ENCODE measurements around the gene OCA2.
"Not testable (repeated sequence)": the region's sequence is repeated elsewhere in the genome, so short reads cannot be mapped to it uniquely, and the experiment has no call there.

OCA2 gene

DNA sequence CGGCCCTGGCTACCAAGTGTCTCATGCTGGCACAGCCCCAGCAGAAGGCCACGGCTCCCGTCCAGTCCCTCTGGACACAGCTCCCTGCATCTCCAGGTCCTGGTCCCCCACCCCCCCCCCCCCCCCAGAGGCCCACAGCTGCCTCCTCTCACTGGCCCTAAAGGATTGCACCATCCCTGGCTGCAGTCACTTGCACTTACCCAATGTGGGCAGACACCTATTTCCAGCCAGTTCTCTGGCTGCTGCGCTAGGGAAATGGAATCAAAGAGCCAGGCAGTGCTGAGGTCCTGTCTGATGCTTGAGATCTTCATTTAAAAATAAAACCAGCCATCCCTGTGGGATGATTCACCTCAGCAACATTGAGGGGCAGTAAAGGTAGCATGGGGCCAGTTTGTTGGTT, 346.4 kb downstream of the OCA2 start:
- no peak for DNase-seq

DNA sequence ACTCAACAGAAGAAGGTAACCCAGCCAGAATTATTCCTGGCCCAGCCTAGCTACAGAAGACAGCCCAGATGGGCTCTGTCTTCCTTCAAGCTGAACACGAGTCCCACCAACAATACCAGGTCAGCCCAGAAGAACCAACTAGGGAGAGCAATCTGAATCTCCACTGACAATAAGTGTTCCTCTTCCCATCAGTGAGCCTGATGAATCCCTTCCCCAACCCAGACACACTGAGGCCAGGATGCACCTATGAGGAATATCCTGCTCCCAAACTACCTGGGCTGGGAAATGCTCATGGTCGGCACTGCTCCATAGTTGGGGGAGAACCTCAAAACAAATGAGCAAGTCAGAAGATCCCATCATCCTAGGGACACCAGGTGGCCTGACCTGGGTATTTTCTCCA, 351.1 kb downstream of the OCA2 start:
- DNase-seq = no peak

DNA sequence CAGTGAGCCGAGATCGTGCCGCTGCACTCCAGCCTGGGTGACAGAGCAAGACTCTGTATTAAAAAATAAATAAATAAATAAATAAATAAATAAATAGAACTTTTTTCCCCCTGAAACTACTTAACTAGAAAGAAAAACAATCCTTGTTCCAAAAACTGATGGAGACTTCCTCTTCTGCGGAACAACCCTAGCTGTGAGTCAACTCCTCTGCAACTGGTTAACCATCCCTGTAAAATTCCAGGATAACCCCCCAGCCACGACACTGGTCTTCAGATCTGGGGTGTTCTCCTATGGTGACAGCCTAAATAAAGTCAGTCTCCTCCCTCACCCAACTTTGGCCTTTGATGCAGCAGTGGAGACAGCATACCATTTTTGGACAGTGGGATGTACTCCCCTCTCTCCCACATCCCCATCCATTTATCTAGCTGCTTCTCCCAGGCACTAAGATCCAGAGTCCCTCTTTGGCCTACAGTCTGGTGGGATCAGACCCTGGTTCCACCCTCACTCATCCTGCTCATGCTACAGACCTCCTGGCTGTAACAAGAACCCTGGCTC, 352.6 kb downstream of the OCA2 start:
- DNase-seq = no peak

DNA sequence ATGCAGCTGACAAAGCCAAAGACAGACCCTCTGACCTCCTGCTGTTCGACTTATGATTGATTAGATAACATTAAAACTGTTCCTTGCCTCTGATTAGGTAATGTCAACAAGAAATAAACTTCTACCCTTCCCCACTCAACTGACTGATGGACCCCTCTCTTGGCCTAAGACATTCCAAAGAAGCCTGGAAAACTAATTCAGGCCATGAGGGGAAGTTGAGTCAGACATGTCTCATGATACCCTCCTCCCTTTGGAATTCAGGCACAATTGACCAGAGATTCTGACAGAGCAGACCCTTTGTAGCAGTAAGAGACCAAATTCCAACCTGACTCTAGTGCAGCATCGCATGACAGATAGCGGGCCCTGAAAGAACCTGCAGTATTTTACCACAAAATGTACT, 354.5 kb downstream of the OCA2 start:
- DNase-seq = no peak

DNA sequence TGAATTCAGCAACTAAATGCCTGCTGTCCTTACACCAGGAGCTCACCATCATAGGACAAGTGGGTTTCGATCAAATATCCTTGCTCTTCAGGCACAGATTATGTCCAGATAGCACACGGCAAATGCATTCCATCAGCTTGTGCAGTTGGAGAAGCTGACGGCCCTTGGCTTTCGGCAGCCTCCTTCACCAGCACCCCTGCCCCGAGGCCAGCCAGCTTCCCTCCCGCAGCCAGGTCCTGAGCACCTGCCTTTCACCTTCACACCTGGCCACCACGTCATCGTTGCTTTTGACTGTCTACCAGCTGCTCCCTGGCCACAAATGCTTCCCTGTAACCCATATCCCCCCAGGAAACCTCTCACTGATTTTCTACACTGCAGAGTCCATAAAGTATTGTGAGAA, 355.5 kb downstream of the OCA2 start:
- no peak for DNase-seq

DNA sequence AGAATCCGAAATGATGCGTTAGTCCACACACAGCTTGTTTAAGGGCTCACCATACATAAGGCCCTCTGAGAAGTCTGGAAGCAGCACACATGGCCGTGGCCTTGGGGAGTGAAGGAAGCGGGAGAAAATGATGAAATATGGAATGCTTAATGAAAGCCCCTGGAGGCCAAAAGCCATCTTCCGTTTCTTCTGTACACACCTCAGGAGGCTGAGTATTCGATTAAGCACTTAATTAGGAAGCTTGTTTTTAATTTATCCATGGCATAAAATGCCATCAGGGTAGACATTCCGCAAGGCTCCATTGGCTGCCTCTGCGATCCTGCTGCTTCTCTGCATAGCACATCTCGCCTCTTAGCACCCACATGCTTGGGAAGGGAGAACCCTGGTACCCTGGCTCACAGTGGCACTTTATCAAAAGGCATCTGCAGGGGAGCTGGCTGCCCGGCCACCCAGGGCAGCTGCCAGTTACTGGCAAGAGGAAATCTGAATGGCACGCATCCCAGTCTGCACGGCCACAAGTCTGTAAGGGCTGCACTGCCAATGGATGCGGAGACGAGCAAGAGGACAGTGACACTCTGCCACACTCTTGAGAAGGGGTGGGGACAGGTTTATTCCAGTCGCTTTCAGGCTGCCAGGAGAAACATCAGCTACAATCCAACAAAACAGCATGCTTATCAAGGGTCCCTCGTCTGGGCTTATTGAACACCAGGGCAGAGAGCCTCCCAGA, 356.2 kb downstream of the OCA2 start:
- no peak for DNase-seq

DNA sequence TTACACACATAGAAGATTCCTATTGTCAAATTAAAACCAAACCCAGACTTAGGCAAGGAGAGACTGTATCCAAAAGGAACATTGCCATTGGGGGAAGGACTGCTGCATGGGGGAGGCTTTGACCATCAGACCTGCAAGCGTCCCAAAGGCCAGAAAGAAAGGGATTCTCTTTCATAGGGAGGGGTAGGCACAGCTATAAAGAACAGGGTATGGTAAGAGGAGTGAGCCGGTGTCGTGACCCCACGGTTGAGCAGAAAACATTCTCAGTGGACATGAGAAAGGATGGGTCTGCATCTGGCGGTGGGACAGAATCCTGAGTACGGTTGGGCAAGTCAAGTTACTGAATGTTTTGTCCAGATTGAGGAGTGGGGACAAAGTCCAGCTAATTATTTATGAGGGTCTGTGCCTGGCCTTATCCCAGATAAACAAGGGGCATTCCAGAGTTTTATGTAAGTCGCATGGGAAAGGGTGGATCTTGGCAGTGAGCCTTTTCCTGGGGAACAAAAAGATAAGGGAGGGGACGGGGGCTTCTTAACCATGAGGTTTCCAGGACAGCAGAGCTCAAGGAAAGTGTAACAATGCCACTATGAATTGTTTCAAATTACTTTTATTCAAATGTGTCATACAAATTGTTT, 357.8 kb downstream of the OCA2 start:
- no peak for DNase-seq

DNA sequence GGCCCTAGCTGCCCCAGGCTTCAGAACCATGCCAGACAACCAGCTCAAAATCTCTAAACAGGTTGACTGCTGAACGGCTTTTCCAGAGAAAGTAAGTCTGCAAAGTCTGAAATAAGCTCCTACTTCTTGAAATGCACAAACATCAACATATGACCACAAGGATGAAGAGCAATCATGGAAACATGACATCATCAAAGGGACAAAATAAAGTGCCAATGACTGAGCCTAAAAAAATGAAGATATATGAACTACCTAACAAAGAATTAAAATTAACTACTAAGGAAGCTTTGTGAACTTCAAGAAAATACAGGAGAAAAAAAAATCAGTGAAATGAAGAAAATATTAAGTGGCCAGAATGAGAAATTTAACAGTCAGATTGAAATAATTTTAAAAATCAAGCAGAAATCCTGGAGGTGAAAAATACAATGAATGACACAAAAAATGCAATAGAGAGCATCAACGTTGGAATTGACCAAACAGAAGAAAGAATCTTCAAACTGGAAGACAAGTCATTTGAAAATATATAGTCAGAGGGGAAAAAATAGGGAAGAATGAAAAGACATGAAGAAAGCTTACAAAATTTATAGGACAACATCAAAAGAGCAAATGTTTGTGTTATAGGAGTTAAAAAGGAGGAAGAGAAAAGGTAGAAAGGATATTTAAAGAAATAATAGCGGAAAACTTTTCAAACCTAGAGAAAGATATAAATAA, 364.2 kb downstream of the OCA2 start:
- no peak for DNase-seq

DNA sequence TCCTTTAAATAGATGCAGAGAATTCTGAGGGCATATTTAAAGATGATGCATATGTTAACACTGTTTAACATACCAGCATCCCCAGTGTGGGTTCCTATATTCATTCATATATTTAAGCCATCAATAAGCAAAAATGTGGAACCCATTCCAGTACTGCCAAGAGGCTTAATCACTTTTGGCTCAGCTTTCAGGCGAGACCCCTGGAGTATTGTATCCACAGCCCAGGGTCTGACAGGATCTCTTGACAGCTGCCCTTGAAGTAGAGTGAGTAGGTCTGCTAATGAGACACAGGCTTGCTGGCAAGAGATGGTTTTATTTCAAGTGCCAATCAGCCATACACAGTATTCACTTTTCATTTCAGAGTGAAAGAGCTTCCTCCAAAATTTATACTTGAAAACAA, 367.3 kb downstream of the OCA2 start:
- no peak for DNase-seq

DNA sequence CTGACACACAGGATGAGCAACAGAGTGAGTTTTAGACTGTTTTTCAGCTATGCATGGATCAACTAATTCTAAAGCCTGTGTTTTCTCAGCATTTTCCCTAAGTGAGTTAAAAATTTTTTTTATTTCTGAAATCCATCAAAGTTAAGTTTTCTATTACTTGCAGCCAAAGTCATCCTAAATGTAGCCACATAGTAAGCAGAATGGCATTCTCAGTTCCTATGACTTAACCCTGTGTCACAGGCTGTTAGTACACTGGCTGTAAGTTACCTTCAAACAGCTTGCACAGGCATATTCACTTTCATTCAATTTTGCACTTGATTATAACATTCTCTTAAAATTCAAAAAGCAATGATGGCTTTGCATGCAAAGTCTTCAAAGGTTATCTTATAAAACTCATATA, 368.2 kb downstream of the OCA2 start:
- no peak for DNase-seq

DNA sequence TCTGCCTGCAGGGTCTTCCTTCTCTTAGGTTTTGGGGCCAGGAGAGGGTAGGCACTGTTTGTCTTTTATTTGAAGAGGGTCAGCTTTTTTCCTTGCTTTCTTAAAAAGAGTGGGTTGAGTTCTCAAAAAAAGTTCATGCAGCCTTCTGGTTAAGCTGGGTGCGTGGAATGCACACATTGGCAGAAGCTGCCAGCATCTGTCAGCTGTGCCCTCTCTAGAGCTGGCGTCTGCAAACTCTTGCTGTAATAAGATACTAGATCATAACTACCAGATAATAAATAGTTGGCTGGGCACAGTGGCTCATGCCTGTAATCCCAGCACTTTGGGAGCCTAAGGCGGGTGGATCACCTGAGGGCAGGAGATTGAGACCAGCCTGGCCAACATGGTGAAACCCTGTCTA, 373.4 kb downstream of the OCA2 start:
- DNase-seq = no peak

DNA sequence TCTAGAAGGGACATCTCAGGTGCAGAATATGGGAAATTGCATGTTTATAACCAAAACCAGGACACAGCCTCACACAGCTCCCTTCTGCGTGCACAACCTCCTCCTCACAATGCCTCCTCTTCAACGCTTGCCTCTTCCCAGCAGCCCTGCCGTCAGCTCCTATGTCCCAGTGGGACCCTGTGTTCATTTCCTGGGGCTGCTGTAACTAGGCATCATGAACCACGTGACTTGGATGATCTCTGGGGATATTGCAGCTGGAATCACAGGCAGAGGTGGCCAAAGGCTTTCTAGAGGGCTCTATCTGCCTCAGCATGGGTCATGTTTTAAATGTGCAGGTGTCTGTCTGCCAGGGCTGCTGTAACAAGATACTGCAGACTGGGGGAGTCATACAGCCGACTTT, 375.3 kb downstream of the OCA2 start:
- DNase-seq = no peak

DNA sequence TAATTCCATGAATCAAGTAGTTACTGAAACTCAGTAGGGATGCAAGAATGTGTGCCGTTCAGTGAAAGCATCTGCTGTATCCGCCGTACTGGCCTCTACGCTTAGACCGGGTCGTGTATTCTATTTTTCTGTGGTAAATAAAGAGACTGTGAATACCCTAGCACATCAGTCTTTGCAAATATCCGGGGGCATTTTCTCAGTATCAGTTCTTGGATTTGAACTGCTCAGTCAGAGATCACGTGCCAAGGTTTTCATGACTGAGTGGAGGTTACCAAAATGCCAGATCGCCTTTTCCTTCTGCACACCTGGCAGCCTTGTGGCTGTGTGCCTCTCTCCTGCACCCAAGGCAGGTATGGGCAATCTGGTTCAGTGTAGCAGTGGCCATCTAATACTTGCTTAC, 377.0 kb downstream of the OCA2 start:
- DNase-seq = no peak

DNA sequence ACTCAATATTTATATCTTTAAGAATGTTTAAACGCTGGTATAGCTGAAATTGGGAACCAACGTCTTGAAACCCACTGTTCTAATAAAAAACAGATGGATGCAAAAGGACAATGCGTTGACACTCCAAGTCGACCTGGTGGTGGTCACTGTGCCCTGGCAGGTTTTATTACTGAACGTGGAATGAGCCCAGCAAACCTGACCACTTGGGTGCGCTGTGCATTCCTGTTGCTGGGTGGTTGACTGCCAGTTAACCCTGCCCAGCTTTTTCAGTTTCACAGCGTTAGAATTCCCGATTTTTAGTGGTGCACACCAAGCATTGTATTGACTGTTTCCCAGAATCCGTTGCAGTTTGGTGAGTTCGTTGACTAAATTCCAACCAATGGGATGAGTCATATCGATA, 384.4 kb downstream of the OCA2 start:
- no peak for DNase-seq

DNA sequence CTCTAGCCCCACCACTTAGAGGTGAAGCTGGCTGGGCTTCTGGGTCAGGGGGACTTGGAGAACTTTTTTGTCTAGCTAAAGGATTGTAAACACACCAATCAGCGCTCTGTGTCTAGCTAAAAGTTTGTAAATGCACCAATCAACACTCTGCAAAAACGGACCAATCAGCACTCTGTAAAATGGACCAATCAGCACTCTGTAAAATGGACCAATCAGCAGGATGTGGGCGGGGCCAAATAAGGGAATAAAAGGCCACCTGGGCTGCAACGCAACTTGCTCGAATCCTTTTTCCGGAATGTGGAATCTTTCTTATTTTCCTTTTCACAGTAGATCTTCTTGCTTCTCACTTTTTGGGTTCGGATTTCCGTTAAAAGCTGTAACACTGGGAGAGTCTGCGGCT, 385.3 kb downstream of the OCA2 start:
- not testable (repeated sequence) for DNase-seq

DNA sequence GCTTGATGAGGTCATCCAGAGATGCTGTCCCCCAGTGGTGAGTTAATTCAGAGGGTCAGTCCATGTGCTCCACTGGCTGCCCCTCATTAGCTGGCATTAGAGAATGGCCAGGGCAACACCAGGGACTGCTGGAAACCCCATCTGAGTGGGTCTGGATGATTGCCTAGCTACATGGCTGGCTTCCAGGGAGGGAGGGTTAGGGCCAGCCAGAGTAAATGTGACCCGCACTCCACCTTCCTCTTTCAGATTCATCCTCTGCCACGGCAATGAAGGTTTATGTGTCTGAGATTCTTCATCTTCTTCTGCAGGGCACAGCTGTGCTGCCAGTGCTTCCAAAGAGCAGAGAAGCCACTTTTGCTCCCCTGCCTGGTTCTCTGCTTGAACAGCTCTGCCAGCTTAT, 391.9 kb downstream of the OCA2 start:
- DNase-seq = no peak

DNA sequence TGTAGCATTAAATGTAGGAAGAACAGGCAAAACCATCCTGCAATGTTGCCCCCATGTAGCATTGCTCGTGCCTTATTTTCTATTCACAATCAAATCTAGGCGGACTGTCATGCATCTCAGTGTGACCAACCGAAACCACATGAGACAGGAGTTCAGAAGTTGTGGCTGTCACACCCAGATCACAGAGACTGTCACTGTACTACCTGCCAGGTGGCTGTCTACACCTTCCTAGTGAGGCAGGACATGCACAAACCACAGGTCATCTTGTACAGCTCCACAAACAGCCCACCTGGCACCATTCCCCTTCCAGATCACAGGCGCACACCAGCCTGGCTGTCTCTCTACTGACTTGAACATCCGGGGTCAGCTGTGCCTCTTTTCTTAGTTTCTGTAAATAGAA, 392.8 kb downstream of the OCA2 start:
- no peak for DNase-seq

DNA sequence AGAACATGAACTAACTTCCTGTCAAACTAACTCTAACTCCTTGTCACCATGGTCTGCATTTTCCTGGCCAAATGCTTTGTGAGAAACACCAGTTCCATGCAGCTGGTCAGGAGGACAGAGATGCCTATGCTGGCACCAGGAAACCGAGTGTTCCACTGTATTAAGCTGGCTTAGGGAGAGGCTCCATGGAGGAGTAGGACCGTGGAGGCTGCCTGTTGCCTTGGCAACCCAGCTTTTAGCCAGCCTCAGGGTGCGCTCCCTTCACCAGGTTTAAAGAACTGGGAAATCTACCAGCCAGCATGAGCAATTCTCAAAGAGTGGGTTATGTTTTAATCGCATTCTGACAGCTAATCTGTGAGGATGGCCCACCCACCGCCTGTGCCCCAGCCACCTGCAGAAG, 394.1 kb downstream of the OCA2 start:
- no peak for DNase-seq

Measured in CD4-positive, alpha-beta T cell treated with Interleukin-21 for 1 hour (primary cell).